Measurements from ENCODE around the gene ZSWIM6. TPM values are rescaled to one million over a fixed set of nuclear protein-coding genes. Genes with fewer than 3 reads are reported as not detected.
"Not testable (repeated sequence)": the region's sequence is repeated elsewhere in the genome, so short reads cannot be mapped to it uniquely, and the experiment has no call there.

Gene ZSWIM6
- total RNA-seq, 1 donor from 2014 or later: 8.8 TPM

DNA sequence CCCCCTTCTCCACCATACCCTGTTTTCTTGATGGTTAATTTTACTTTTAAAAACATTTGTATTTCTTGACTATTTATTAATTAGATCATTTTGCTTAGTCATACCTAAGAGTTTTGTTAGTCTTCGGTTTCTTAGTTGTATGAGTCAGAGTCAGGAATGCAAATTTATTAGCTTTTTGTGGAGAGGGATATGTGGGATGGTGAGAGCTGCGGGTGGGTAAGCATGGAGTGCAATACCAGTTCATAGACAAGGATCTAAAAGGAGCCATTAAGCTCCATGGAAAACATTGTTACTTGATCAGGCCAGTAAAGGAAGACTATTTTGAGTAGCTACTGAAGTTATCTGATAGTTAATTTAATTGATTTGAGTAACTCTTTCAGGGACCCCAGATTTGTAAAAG is 77.5 kb downstream of the ZSWIM6 start:
- intact Hi-C loops (cut with DNase I): loop anchor here (2.0 to 10.0 kb wide), 4 partner anchors 41 to 465 kb away; partner anchors contain the start of genes ERCC8, NDUFAF2 and SMIM15

DNA sequence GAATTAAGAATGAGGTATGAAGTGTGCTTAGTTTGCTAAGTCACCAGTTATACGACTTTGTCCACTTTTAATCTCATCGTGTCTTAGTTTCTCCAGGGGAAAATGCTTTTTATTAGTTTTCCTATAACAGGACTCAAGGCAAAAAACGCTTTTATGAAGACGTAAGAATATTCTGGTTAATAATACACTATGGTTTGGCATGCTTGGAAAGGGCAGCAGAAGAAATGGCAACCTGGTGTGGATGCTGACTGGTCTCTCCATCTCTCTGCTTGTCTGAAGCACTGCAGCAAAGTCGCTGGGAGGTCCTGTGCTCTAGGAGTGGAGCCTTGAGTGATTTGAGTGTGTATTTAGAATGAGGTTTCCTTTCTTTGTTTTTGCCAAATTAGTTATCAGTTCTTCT is 78.8 kb downstream of the ZSWIM6 start:
- TF ChIP-seq, protein P1, sequence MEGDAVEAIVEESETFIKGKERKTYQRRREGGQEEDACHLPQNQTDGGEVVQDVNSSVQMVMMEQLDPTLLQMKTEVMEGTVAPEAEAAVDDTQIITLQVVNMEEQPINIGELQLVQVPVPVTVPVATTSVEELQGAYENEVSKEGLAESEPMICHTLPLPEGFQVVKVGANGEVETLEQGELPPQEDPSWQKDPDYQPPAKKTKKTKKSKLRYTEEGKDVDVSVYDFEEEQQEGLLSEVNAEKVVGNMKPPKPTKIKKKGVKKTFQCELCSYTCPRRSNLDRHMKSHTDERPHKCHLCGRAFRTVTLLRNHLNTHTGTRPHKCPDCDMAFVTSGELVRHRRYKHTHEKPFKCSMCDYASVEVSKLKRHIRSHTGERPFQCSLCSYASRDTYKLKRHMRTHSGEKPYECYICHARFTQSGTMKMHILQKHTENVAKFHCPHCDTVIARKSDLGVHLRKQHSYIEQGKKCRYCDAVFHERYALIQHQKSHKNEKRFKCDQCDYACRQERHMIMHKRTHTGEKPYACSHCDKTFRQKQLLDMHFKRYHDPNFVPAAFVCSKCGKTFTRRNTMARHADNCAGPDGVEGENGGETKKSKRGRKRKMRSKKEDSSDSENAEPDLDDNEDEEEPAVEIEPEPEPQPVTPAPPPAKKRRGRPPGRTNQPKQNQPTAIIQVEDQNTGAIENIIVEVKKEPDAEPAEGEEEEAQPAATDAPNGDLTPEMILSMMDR (IDR thresholded peaks at IDR 0.05): no peak
- Histone ChIP-seq H3K9me3 (no peaks in the 10 kb centered on the region), H3K4me3 (no peak overlapping the region), H3K4me1 (peaks cover 6 to 10% of the 10 kb centered on the region in 2 donors), H3K27ac (no peak overlapping the region), H3K27me3 (no peaks in the 10 kb centered on the region), H3K36me3 (no peaks in the 10 kb centered on the region)
- DNase-seq (ENCODE audit: low spot score in 2 of 2): no peak
- intact Hi-C loops (cut with DNase I): no loop called here

More for the DNA sequence above, 77.5 kb downstream of the ZSWIM6 start:
- H3K4me3 ChIP-seq: peak overlapping the region in 1 of 2 donors; percentile 31
- DNase-seq (ENCODE audit: low spot score in 2 of 2): no peak
- peak overlapping the region in 1 of 2 donors; percentile 43 for H3K27ac ChIP-seq
- TF ChIP-seq, protein P1 (IDR thresholded peaks at IDR 0.05): no peak
- no peaks in the 10 kb centered on the region for H3K9me3 ChIP-seq
- no peaks in the 10 kb centered on the region for H3K36me3 ChIP-seq
- H3K27me3 ChIP-seq: no peaks in the 10 kb centered on the region
- H3K4me1 ChIP-seq: peaks cover 6 to 10% of the 10 kb centered on the region in 2 donors

GRCh38 chr5:61412361-61412760 is 80.3 kb downstream of the ZSWIM6 start:
- Histone ChIP-seq H3K4me1 (peaks cover 6 to 10% of the 10 kb centered on the region in 2 donors), H3K27ac (no peak overlapping the region)
- intact Hi-C loops (cut with DNase I): no loop called here

DNA sequence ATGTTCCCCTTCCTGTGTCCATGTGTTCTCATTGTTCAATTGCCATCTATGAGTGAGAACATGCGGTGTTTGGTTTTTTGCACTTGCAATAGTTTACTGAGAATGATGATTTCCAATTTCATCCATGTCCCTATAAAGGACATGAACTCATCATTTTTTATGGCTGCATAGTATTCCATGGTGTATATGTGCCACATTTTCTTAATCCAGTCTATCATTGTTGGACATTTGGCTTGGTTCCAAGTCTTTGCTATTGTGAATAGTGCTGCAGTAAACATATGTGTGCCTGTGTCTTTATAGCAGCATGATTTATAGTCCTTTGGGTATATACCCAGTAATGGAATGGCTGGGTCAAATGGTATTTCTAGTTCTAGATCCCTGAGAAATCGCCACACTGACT is 81.1 kb downstream of the ZSWIM6 start:
- H3K36me3 ChIP-seq; H3K4me1 ChIP-seq; H3K27ac ChIP-seq; DNase-seq (ENCODE audit: low spot score in 2 of 2); H3K27me3 ChIP-seq; H3K9me3 ChIP-seq; H3K4me3 ChIP-seq; intact Hi-C loops (cut with DNase I): not testable (repeated sequence)

More at GRCh38 chr5:61412361-61412760, 80.3 kb downstream of the ZSWIM6 start:
- no peak overlapping the region for H3K4me3 ChIP-seq
- TF ChIP-seq, protein P1 (IDR thresholded peaks at IDR 0.05): no peak
- no peaks in the 10 kb centered on the region for H3K9me3 ChIP-seq
- no peaks in the 10 kb centered on the region for H3K27me3 ChIP-seq
- H3K36me3 ChIP-seq: no peaks in the 10 kb centered on the region
- DNase-seq (ENCODE audit: low spot score in 2 of 2): no peak

DNA sequence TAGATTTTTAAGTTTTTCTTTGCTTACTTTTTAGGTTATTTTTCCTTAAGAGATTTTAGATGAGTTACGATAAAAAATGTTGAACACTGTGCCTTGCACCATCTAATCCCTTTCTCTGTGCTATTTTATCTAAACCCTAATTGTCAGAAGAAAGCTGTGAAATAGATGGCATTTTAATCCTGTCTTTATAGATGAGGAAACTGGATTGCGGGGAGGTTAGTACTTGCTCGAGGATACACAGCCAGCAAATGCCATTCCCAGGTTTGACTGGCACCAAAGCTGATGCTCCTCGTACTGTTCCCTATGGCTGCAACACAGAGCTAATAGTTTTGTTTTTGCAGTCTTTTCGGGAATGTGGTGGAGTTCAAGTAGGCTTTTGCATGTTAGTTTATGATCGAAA is 82.7 kb downstream of the ZSWIM6 start:
- TF ChIP-seq, protein P1 (IDR thresholded peaks at IDR 0.05): no peak
- no peak overlapping the region for H3K4me3 ChIP-seq
- no peaks in the 10 kb centered on the region for H3K27me3 ChIP-seq
- intact Hi-C loops (cut with DNase I): no loop called here
- no peaks in the 10 kb centered on the region for H3K4me1 ChIP-seq
- H3K27ac ChIP-seq: no peak overlapping the region
- H3K36me3 ChIP-seq: no peaks in the 10 kb centered on the region
- H3K9me3 ChIP-seq: no peaks in the 10 kb centered on the region
- DNase-seq (ENCODE audit: low spot score in 2 of 2): no peak

- no peaks in the 10 kb centered on the region for H3K36me3 ChIP-seq
- H3K9me3 ChIP-seq: no peaks in the 10 kb centered on the region
- H3K27me3 ChIP-seq: no peaks in the 10 kb centered on the region
- no peaks in the 10 kb centered on the region for H3K4me1 ChIP-seq
- no peak overlapping the region for H3K27ac ChIP-seq
- no peak overlapping the region for H3K4me3 ChIP-seq
- no peak for DNase-seq (ENCODE audit: low spot score in 2 of 2)
- TF ChIP-seq, protein P1 (IDR thresholded peaks at IDR 0.05): no peak
- intact Hi-C loops (cut with DNase I): no loop called here
Measured at GRCh38 chr5:61416010-61416409, 84.0 kb downstream of the ZSWIM6 start.
